Measurements from ENCODE around the gene FLYWCH2.

The FLYWCH2 gene, protein sequence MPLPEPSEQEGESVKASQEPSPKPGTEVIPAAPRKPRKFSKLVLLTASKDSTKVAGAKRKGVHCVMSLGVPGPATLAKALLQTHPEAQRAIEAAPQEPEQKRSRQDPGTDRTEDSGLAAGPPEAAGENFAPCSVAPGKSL

DNA sequence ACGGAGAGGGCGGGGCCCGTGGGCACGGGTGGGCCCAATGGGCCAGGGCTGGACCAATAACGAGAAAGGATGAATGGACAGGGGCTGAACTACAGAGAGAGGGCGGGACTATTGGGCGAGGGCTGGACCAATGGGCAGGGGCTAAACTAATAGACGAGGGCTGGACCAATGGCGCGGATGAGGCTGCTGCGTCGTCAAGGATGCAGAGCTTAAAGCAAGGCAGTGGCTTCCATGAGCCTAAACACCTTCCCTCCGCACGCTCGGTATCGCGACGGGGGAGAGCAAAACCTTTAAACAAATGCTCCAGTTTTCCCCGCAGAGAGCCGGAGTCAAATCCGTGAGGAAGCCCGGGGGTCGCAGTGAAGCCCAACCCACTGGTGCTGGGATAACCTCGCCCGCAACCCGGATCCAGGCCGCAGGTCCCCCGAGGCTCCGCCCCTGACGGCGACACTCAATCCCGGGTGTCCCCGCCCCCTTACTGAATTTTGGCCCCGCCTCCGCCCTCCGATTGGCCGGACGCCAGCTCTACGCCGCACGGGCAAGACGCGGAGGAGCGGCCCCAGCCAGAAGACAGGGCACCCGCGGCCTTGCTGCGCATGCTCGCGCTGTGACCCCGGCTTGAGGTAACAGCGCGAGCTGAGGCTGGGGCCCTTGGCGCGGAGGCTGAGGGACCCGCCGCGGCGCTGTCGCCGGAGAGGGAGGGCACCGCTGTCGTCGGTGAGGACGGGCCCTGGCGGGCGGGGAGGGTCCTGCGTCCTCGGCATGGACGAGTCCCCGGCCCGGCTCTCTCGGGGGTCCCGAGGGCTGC, at the start of gene FLYWCH2:
Gene FLYWCH2 (plus strand): TSS at position 566 of the 808 bp plus-strand sequence. CDS start 13,235 bp downstream, outside the sequence.
- peak; percentile 100 for DNase-seq

DNA sequence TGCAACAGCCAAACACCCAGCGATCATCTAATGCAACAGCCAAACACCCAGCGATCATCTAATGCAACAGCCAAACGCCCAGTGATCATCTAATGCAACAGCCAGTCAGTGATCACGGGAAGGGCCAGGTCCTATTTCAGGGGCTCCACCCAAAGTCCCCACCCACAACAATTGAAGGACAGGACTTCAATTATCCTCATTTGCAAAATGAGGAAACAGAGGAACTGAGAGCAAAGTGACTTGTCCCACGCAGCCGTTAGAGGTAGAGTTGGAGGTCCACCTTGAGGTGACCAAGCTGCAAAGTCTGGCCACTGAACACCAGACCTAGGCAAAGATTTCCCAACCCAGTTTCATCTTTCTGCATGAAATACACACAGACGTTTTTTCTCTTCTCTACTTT, 49.2 kb upstream of the FLYWCH2 start:
- no peak for DNase-seq

DNA sequence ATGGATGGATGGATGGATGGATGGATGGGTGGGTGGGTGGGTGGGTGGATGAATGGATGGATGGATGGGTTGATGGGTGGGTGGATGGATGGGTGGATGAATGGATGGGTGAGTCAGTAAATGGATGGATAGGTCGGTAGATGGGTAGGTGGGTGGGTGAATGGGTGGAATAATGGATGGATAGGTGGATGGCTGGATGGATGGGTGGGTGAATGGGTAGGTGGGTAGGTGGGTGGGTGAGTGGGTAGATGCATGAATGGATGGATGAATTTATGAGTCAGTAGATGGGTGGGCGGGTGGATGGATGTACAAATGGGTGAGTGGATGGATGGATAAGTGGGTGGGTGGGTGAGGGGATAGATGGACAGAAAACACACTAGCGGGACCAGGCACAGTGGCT, 48.0 kb upstream of the FLYWCH2 start:
- DNase-seq: no peak

DNA sequence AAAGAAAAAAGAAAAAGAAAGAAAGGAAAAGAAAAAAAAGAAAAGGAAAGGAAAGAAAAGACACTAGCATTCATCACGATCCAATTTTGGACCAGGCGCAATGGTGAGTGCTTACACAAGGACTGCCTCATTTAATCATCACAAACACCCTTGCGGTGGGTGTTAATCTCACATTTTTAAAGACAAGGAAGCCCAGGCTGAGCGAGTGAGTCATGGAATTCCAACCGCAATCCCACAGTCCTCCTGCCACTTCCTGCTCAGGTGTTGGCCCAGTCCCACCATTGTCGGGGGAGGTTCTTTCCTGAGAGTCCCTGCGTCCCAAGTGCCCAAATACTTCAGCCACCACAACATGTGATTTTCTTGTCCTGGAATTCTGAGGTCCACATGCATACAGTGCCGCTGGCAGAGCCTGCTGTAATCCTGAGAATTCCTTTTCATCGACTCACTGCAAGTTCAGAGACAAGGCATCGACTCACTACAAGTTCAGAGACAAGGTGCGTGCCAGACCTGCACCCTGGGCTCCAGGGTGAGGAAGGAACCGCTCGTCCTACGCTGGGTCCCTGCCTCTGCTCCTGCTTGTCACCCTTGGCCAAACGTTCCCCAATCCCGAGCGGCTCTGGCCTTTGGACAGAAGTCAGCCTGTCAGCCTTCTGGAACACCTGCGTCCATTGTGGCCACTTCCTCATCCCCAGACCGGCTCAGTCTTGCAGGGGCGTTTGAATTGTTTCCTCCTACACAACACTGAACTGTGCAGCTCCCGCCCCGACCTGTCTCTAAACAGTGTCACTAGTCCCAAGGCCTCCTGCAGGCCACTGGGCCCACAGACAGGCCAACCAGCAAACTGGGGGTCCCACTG, 47.1 kb upstream of the FLYWCH2 start:
- no peak for DNase-seq

DNA sequence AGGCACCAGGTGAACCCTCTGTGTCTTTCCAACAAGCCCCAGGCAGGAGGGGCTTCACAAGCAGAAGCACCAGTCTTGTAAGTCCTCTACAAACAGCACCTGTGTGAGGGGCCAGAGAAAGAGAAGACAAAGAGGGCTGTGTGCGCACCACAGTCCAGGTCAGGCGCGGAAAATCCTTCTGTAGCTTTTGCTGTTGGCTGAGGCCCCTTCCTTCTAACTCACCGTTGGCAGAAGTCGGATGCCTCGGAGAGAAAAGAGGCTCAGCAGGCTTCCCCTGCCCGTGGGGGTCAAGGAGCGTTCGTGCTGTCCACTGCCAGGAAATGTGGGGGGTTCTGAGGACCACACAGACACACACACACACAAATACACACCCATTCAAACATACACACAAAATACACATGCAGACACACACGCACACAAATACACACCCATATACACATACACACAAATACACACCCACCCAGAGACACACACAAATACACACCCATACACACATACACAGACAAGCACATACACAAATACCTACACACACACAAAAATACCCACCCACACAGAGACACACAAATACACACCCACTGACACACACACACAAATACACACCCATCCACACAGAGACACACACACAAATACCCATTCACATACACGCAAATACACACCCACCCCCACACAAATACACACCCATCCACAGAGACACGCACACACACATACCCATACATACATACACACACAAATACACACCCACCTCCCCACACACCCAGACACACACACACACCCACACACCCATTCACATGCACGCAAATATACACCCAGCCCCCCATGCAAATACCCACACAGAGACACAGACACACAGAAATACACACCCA, 46.1 kb upstream of the FLYWCH2 start:
- no peak for DNase-seq

DNA sequence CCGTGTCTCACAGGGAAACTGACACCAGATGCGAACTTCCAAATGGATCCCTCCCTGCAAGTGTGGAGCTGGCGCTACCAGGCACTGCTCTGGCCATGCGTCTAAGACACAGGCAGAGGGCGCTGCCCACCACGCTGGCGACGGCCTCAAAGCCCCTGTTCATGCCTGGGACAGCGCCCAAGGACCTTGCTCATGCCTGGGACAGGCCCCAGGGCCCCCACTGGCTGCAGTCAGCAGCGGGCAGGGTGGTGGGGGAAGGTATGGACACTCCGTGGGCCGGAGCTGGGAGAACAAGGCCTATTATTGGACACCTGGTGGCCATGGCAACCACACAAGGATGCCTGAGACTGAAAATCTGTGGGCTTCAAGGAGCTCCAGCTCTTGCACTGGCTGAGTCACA, 44.1 kb upstream of the FLYWCH2 start:
- DNase-seq: peak; percentile 44

DNA sequence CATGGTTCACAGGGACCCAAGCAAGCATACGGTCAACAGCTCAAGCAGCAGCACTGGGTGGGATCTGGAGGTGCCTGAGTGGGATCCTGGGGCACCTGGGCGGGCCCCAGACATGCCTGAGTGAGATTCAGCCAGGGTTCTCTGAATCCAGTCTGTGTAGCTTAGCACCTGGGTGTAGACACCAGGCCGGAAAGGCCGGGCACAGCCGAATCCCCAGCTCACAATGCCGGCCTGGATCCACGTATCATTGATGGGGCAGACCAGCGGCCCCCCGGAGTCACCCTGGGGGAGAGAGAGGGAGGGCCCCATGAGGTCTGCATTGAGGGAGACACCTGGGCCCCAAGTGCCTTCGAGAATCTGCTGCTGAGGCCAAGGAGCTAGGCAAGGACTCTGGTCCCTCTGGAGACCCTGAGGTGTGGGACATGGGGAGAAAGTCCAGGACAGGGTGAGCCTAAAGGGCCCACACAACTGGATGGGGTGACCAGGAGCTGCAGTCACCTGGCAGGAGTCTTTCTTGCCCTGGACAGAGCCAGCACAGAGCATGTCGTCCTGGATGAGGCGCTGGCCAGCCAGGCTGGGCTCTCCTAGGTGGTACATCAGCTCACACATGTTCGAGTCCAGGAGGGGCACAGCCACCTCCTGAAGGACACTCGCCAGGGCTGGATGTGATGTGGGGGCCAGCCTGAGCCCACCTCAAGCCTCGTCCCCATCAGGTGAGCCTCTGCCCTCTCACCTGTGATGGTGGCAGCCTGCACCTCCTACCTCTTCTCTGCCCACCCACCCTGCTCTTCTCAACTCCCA, 43.2 kb upstream of the FLYWCH2 start:
- DNase-seq: no peak

DNA sequence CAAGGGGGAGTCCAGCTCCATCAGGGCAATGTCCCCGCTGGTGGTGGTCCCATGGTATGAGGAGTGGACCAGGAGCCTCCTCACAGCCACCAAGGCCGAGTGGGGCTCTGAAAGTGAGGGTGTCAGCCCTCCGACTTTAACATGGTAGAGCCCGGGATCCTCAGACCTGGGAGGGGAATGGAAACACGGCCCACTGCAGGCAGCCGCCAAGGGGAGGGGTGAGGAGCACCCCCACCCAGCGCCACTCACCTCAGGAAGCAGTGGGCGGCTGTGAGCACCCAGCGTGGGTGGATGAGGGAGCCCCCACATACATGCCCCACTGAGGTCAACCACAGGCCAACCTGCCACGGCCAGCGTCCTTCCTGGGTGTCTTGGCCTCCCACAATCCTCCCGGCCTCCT, 42.1 kb upstream of the FLYWCH2 start:
- no peak for DNase-seq

DNA sequence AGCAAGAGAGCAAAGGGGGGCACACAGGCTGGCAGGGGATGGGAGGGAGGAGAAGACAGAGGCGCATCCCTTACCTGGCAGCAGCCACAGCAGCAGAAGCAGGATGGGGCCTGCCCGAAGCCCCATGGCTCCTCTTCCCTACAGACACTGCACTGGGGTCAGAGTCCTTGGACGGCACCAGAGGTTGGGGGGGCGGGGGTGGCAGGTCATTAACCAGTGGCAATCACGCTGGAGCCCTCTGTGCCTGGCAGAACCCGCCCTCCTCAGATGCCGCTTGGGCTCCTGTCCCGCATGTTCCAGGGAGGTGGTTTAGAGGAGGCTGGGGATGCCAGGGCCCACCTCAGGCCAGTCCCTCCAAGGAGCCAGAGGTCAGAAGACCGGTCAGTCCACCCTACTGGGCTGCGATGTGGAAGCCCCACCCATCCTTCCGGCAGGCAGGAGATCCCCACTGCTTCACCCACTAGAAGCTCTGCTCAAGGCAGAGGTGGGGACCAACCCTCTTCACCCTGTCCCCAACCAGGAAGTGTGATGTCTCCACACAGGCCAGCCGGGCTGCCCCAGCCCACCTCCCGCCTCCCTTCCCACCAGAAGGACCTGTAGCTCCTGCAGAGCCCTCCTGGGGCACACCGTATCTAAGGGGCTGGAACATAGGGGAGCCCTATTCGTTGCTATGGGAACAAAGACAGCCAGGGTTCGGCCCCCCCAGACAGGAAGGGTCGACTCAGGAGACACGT, 41.2 kb upstream of the FLYWCH2 start:
- DNase-seq: no peak

DNA sequence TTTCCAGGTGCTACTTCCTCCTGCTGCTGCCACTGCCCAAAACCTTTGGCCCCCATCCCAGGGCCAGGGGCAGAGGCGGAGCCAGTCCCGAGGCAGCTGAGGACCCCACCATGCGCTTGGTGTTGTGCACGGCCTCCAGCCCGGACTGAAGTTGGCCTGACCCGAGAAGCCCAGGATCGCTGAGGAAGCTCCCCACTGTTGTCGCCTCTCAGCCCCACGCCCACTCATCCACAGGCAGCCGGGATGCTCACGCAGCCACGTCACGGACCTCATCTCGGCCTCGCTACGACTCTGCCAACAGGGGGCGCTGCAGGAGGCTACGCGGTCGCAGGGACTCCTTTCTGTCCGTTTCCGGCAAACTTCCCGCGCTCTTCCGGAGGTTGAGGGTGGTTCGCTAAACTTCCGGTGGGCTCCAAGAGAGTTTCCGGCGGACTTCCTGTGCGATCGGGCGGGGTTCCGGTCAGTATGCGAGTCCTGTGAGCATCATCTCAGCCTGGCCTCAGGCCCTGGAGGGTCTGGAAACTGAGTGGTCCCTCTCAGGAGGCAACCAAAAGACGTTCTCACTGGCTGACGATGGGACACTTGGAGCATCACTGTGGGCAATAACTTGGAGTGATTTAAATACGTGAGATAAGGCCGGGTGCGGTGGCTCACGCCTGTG, 40.5 kb upstream of the FLYWCH2 start:
- peak; percentile 86 for DNase-seq

DNA sequence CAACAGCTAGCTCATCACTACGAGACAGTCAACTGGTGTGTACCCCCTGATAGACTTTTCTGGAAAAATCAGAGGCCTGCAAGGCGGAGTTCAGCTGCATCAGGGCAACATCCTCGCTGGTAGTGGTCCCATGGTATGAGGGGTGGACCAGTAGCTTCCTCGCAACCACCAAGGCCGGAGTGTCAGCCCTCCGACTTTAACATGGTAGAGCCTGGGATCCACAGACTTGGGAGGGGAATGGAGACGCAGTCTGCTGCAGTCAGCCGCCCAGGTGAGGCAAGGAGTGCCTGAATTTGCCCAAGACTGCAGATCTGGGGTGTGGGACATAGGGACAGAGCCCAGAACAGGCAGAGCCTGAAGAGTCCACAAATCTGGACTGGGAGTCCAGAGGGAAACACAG, 39.5 kb upstream of the FLYWCH2 start:
- no peak for DNase-seq

DNA sequence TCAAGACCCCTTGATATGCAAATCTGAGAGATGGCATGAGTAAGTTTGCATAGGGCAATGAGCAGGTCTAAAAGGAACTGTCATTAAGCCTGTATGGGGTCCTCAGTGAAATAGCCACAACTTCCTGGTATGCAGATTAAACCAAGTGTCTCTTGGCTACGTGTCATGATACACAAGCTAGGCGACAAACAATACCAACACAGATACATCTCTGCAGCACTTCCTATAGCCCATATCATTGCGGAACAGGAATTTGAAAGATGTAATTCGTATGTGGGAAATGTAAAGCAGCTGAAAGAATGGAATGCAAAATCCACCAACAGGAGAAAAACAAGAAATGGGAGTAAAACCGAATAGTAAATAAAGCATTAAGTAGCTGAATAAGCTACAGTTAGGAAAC, 37.9 kb upstream of the FLYWCH2 start:
- no peak for DNase-seq

DNA sequence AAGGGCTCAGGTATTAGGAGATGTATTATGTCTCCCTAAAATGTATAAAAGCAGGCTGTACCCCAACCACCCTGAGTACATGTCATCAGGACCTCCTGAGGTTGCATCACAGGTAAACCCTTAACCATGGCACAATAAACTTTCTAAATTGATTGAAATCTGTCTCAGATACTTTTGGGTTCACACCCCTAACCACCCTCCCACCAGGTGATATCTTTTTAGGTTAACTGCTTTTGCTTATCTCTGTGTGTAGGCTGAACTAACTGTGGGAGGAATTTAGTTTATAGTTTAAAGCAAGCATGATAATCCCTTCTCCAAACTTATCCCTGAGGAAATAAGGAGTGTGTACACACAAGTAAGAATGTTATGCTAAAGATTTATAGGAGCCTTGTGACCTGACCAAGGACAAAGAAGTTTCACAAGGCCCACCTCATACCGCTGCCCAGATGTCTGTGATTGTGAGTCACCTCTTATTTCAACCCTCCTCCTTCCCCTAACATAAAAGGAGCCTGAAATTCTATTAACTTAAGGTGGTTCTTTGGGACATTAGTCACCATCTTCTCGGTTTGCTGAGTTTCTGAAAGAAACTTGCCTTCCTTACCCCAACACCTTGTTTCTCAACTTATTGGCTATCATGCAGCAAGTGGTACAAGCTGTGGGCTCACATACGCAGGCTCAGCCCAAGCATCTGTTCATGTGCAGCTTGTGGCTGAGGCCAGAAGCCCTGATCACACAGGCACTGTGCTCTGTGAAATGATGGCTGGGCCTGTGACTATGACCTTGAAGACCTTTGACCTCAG, 36.3 kb upstream of the FLYWCH2 start:
- no peak for DNase-seq

DNA sequence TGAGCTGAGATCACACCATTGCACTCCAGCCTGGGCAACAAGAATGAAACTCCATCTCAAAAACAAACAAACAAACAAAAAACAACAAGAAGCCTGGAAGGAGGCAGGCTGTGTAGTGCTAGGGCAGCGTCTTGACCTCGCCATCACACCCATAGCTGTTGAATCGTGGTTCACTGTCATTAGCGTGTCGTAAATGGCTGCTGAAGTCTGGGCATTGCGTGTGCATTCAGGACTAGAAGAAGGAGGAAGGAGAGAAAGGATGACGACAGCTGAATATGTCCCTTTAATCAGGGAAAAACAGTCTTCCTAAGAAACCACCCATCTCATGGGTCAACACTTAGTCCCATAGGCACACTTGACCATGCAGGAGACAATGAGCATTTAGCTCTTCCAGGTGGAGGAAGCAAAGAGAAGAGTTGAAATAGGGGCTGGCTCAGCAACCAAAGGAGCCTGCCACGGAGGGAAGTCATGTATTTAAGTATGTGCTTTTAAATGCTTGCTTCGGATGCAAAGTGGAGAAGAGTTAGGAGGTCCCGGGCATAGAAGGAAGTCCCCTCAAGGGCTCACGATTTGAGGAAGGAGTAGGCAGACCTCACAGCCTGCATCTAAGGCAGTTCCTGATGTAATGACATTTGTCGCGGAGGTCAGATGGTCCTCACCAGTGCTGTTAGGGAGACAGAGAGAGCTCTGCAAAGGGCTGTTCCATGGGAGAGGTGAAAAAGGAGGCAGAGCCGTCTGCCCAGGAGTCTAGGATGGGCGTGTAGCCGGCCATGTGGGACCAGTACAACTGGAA, 33.9 kb upstream of the FLYWCH2 start:
- no peak for DNase-seq

DNA sequence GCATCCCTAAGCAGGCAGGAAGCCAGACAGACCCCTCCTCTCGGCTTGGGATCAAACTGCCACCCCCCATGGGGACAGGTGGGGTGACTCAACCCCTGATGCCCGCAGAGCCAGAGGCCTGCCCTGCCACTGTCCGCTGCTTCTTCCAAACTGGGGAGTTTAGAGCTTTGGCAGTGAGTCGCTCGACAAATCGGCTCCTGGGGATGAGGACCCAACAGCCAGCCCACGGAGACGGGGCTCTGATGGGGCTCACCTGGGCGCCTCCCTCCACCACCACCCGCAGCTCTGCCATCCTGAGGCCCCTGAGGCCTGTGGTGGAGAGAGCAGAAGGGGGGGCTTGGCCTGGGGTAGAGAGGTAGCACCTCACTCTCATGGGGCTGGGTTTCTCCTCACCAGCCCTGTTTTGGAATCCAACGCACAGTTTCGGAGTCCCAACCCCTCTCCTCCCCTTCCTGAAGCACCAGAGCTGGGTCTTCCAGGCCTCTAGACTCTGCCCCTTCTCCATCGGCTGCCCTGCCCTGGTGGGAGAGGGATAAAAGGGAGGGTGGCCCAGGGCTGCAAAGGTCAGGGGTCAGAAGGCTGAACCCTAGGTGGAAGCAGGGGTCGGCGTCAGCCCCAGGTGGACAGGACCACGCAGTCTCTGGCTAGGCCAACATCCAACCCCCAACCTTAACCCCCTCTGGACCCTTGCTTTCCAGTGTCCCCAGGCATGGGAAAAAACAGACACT, 30.8 kb upstream of the FLYWCH2 start:
- DNase-seq: no peak

DNA sequence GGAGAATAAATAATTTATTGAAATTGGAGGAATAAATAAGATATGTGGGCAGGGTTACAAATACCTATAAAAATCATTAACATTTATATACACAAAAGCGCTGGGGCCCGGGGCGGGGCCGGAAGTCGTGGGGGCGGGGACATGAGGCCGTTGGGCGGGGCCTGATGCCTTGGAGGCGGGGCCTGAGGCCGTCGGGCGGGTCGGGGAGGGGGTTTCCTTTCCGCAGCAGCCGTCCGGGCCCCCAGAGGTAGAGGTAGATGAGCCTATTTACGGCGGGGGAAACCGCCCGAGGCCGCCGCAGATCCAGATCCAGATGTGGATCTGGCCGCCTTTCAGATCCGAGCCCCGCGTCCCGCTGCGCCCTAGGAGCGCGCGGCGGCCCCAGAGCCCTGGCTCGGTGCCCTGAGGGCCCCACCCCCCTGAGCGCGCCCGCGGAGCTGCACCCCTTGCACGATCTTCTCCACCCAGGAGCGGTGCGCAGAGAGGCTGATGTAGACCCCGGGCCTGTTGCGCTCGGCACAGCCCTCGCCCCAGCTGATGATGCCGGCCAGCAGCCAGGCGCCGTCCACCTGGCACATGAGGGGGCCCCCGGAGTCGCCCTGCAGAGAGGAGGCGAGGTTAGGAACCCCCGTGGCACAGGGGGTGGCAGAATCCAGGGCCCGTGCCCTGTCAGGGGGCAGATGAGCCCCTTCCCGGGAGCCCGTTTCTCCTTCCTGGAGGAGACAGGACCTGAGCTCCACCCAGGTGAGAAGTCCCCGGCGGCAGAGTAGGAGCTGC, 30.1 kb upstream of the FLYWCH2 start:
- no peak for DNase-seq

DNA sequence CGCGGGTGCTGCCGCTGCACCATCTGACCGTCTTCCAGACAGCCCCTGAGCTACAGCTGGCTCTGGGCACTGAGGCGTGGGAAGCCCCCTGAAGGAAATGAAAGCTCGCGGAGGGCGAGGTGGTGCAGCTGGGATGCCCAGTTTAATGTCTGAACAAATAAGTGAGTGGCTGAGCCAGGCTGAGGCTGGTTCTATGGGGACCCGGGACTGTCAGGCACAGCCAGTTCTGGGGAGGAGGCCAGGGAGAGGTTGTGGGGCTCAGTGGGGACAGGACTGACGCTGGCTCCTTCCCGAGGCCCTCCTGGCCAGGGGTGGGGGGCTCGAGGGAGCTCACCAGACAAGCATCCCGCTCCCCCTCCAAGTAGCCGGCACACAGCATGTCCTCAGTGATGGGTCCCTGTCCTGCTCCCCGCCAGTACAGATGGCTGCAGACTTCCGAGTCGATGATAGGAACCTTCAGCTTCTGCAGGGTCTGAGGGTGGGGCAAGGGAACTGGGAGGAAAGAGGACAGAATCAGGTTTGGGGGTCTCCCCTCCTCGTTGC, 29.4 kb upstream of the FLYWCH2 start:
- no peak for DNase-seq
